ENCODE measurements around the gene GDF2.
A peak's percentile ranks its signal among the peaks of the same experiment; 100 is the strongest.

GDF2 gene

GRCh38 chr10:47295411-47295810 lies 26.8 kb upstream of the GDF2 start:
- no peak overlapping the region for H3K4me3 ChIP-seq (ENCODE audit: low read depth, low read length)
- H3K36me3 ChIP-seq (ENCODE audit: control insufficient read depth, insufficient read depth, low read length), result no peaks in the 10 kb centered on the region
- no peak overlapping the region for H3K9ac ChIP-seq (ENCODE audit: low read depth, low read length)
- H3K4me1 ChIP-seq (ENCODE audit: control insufficient read depth, insufficient read depth, low read length), result no peaks in the 10 kb centered on the region
- H3K27me3 ChIP-seq (ENCODE audit: control insufficient read depth, insufficient read depth, low read length), result peaks cover 9% of the 10 kb centered on the region
- no peaks in the 10 kb centered on the region for H3K9me3 ChIP-seq (ENCODE audit: control insufficient read depth, insufficient read depth, low read length)

GRCh38 chr10:47296156-47296894 lies 25.9 kb upstream of the GDF2 start:
- Histone ChIP-seq H3K36me3 (ENCODE audit: control insufficient read depth, insufficient read depth, low read length) (no peaks in the 10 kb centered on the region), H3K27me3 (ENCODE audit: control insufficient read depth, insufficient read depth, low read length) (peaks cover 17% of the 10 kb centered on the region), H3K9ac (ENCODE audit: low read depth, low read length) (no peak overlapping the region), H3K9me3 (ENCODE audit: control insufficient read depth, insufficient read depth, low read length) (no peaks in the 10 kb centered on the region), H3K4me3 (ENCODE audit: low read depth, low read length) (no peak overlapping the region), H3K4me1 (ENCODE audit: control insufficient read depth, insufficient read depth, low read length) (no peaks in the 10 kb centered on the region)

DNA sequence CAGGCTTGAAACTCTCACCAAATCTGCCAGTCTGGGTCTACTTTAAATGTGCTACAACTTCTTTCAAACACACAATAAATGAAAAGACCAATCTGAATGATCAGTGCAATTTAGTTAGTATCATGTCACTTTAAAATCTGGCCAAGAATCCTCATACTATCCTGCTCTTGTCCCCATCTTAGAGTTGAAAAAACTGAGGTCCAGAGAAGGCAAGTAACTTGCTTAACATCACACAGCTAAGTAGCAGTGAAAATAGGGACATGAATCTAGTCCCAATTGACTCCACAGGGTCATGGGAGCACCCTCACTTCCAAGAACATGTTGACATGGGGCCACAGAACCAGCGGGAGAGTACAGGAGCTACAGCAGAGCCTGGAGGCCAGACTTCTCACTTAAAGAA lies 25.3 kb upstream of the GDF2 start:
- Histone ChIP-seq H3K4me1 (ENCODE audit: control insufficient read depth, insufficient read depth, low read length) (no peaks in the 10 kb centered on the region), H3K27me3 (ENCODE audit: control insufficient read depth, insufficient read depth, low read length) (peaks cover 23% of the 10 kb centered on the region), H3K36me3 (ENCODE audit: control insufficient read depth, insufficient read depth, low read length) (no peaks in the 10 kb centered on the region), H3K4me3 (ENCODE audit: low read depth, low read length) (no peak overlapping the region), H3K9ac (ENCODE audit: low read depth, low read length) (no peak overlapping the region), H3K9me3 (ENCODE audit: control insufficient read depth, insufficient read depth, low read length) (no peaks in the 10 kb centered on the region)

DNA sequence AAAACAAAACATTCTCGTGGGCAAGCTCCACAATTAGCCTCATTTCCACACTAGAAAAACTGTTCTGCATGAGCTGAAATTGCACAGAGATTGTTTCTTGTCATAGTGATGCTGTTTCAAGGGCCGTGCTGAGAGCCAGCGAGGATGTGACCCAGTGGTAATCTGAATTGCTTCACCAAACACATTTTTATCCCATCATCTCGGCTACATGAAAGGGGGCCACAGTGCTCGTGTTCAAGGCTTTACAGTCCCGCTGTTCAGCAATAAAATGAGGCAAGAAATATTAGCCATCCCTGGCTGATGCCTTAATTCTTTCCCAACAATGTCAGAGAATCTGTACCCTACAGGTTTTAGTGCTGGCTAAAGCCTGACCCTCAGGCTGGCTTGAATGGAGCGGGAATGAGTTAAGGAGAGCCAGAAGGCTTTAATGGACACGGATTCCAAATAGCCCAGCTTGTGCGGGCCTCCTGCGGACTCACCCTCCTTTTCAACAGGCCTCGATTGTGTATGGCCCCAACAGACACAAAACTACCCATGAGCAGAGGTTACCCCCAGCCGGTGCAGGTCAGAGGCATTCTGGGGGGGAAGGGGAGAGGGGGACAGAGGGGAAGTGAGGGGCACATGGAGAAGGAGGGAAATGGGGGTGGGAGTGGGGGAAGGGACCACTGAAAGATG lies 24.3 kb upstream of the GDF2 start:
- Histone ChIP-seq H3K9me3 (ENCODE audit: control insufficient read depth, insufficient read depth, low read length) (no peaks in the 10 kb centered on the region), H3K4me1 (ENCODE audit: control insufficient read depth, insufficient read depth, low read length) (no peaks in the 10 kb centered on the region), H3K9ac (ENCODE audit: low read depth, low read length) (no peak overlapping the region), H3K27me3 (ENCODE audit: control insufficient read depth, insufficient read depth, low read length) (peaks cover 33% of the 10 kb centered on the region), H3K4me3 (ENCODE audit: low read depth, low read length) (no peak overlapping the region), H3K36me3 (ENCODE audit: control insufficient read depth, insufficient read depth, low read length) (no peaks in the 10 kb centered on the region)

DNA sequence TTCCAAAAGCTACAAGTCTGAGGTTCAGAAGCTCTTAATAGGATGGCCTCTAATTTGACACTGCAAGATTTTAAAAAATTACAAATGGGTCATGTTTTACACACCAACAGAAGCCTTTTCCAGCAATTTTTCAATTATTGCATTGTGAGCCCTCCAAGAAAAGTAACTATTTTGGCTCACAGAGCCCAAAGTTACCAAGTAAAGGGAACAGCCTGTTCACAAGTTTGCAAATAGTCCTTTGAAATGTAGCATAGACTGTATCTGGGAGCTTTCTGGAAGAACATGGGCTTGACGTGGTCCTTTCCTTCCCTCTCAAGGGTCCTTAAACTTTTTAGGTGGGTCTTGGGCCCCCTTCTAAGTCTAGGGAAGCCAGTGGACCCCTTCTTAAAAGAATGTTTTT lies 23.5 kb upstream of the GDF2 start:
- H3K4me1 ChIP-seq (ENCODE audit: control insufficient read depth, insufficient read depth, low read length), result no peaks in the 10 kb centered on the region
- H3K36me3 ChIP-seq (ENCODE audit: control insufficient read depth, insufficient read depth, low read length), result no peaks in the 10 kb centered on the region
- peaks cover 36% of the 10 kb centered on the region for H3K27me3 ChIP-seq (ENCODE audit: control insufficient read depth, insufficient read depth, low read length)
- H3K4me3 ChIP-seq (ENCODE audit: low read depth, low read length), result no peak overlapping the region
- no peak overlapping the region for H3K9ac ChIP-seq (ENCODE audit: low read depth, low read length)
- H3K9me3 ChIP-seq (ENCODE audit: control insufficient read depth, insufficient read depth, low read length), result no peaks in the 10 kb centered on the region

- Histone ChIP-seq H3K4me1 (ENCODE audit: control insufficient read depth, insufficient read depth, low read length) (peaks cover 1% of the 10 kb centered on the region), H3K36me3 (ENCODE audit: control insufficient read depth, insufficient read depth, low read length) (no peaks in the 10 kb centered on the region), H3K4me3 (ENCODE audit: low read depth, low read length) (peak within 1 kb of the TSS; percentile 46), H3K9me3 (ENCODE audit: control insufficient read depth, insufficient read depth, low read length) (no peaks in the 10 kb centered on the region), H3K27me3 (ENCODE audit: control insufficient read depth, insufficient read depth, low read length) (peaks cover 36% of the 10 kb centered on the region), H3K9ac (ENCODE audit: low read depth, low read length) (no peak within 1 kb of the TSS)
Observed at GRCh38 chr10:47299611-47300428, 22.4 kb upstream of the GDF2 start, which contains the start of gene GDF10. Gene GDF10 (plus strand): TSS chr10:47300197. CDS start chr10:47300652, 455 bp downstream.

- Histone ChIP-seq H3K9me3 (ENCODE audit: control insufficient read depth, insufficient read depth, low read length) (no peaks in the 10 kb centered on the region), H3K9ac (ENCODE audit: low read depth, low read length) (no peak overlapping the region)
Observed at GRCh38 chr10:47300429-47300931, 21.8 kb upstream of the GDF2 start.

DNA sequence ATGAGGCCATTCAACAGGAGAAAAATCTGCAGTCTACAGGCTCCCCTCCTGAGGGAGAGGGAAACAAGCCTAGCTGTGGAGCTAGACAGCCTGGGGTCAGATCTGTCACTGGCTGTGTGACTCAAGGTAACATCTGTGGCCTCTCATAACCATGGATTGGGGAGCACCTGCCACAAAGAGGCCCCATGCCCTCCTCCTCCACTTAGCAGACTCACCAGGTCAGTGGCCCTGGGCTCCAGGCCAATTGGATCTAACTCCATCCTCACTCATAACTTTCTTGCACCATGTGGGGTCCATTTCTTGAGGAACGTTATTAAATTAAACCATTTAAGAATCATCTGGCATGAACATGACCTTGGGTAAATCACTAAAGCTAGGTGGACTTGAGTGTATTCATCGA lies 20.4 kb upstream of the GDF2 start:
- Histone ChIP-seq H3K4me3 (ENCODE audit: low read depth, low read length) (no peak overlapping the region), H3K36me3 (ENCODE audit: control insufficient read depth, insufficient read depth, low read length) (no peaks in the 10 kb centered on the region), H3K9me3 (ENCODE audit: control insufficient read depth, insufficient read depth, low read length) (no peaks in the 10 kb centered on the region), H3K27me3 (ENCODE audit: control insufficient read depth, insufficient read depth, low read length) (peaks cover 36% of the 10 kb centered on the region), H3K4me1 (ENCODE audit: control insufficient read depth, insufficient read depth, low read length) (peaks cover 2% of the 10 kb centered on the region), H3K9ac (ENCODE audit: low read depth, low read length) (no peak overlapping the region)

More at GRCh38 chr10:47300429-47300931, 21.8 kb upstream of the GDF2 start:
- peaks cover 36% of the 10 kb centered on the region for H3K27me3 ChIP-seq (ENCODE audit: control insufficient read depth, insufficient read depth, low read length)
- H3K4me3 ChIP-seq (ENCODE audit: low read depth, low read length), result peak overlapping the region; percentile 46
- peaks cover 2% of the 10 kb centered on the region for H3K4me1 ChIP-seq (ENCODE audit: control insufficient read depth, insufficient read depth, low read length)
- H3K36me3 ChIP-seq (ENCODE audit: control insufficient read depth, insufficient read depth, low read length), result no peaks in the 10 kb centered on the region

GRCh38 chr10:47303105-47303504 lies 19.1 kb upstream of the GDF2 start:
- Histone ChIP-seq H3K9me3 (ENCODE audit: control insufficient read depth, insufficient read depth, low read length) (no peaks in the 10 kb centered on the region), H3K27me3 (ENCODE audit: control insufficient read depth, insufficient read depth, low read length) (peaks cover 36% of the 10 kb centered on the region), H3K9ac (ENCODE audit: low read depth, low read length) (no peak overlapping the region), H3K4me1 (ENCODE audit: control insufficient read depth, insufficient read depth, low read length) (peaks cover 2% of the 10 kb centered on the region), H3K36me3 (ENCODE audit: control insufficient read depth, insufficient read depth, low read length) (no peaks in the 10 kb centered on the region), H3K4me3 (ENCODE audit: low read depth, low read length) (no peak overlapping the region)

GRCh38 chr10:47303866-47304265 lies 18.4 kb upstream of the GDF2 start:
- no peak overlapping the region for H3K9ac ChIP-seq (ENCODE audit: low read depth, low read length)
- peaks cover 36% of the 10 kb centered on the region for H3K27me3 ChIP-seq (ENCODE audit: control insufficient read depth, insufficient read depth, low read length)
- H3K4me3 ChIP-seq (ENCODE audit: low read depth, low read length), result no peak overlapping the region
- no peaks in the 10 kb centered on the region for H3K36me3 ChIP-seq (ENCODE audit: control insufficient read depth, insufficient read depth, low read length)
- H3K9me3 ChIP-seq (ENCODE audit: control insufficient read depth, insufficient read depth, low read length), result no peaks in the 10 kb centered on the region
- peaks cover 2% of the 10 kb centered on the region for H3K4me1 ChIP-seq (ENCODE audit: control insufficient read depth, insufficient read depth, low read length)

DNA sequence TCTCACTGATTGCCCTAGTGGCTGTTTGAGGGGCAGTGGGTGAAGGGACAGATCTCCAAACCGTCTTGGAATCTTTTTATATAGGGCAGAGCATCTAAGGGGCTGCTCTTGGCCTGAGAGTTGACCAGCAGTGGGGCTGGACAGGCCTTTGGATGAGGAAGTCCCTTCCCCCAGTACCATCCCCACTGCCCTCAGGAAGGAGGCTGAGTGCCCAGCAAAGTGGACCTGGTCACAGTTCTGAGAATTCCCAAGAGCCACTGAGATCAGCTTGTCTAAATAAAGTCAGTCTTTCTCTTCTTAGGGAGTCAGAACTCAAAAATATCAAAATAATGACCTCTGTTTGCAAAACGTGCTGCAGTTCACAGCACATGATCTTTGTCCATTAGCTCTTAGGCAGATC lies 16.7 kb upstream of the GDF2 start:
- Histone ChIP-seq H3K4me3 (ENCODE audit: low read depth, low read length) (no peak overlapping the region), H3K27me3 (ENCODE audit: control insufficient read depth, insufficient read depth, low read length) (peaks cover 29% of the 10 kb centered on the region), H3K36me3 (ENCODE audit: control insufficient read depth, insufficient read depth, low read length) (no peaks in the 10 kb centered on the region)

More for the DNA sequence above, 16.7 kb upstream of the GDF2 start:
- Histone ChIP-seq H3K9ac (ENCODE audit: low read depth, low read length) (no peak overlapping the region), H3K9me3 (ENCODE audit: control insufficient read depth, insufficient read depth, low read length) (no peaks in the 10 kb centered on the region), H3K4me1 (ENCODE audit: control insufficient read depth, insufficient read depth, low read length) (peaks cover 2% of the 10 kb centered on the region)
